CD4-positive, alpha-beta T cell treated with Interleukin-6 at 100 ng/mL for 8 hours (primary cell): Measurements from ENCODE around the gene HBQ1.
"Not testable (repeated sequence)": the region's sequence is repeated elsewhere in the genome, so short reads cannot be mapped to it uniquely, and the experiment has no call there.

Source experiments
- DNase-seq: peaks from one replicate; pipeline ENCODE4 v3.0.0-alpha.2; 2020; ENCODE audit warnings: mixed read lengths, low spot score

Gene HBQ1

GRCh38 chr16:209359-209758 lies 29.1 kb downstream of the HBQ1 start:
- DNase-seq = not testable (repeated sequence)

GRCh38 chr16:211631-212180 lies 31.4 kb downstream of the HBQ1 start:
- DNase-seq = not testable (repeated sequence)

- no peak for DNase-seq
Measured at GRCh38 chr16:212999-213398, 32.7 kb downstream of the HBQ1 start.

GRCh38 chr16:220021-220420 lies 39.8 kb downstream of the HBQ1 start:
- no peak for DNase-seq

GRCh38 chr16:228151-228851 lies 48.0 kb downstream of the HBQ1 start:
- no peak for DNase-seq

- DNase-seq = peak; percentile 79
Measured at GRCh38 chr16:228852-229730, 48.8 kb downstream of the HBQ1 start, which contains the start of gene LUC7L. Gene LUC7L (minus strand): TSS chr16:229449. CDS start chr16:229339, 110 bp downstream.

- no peak for DNase-seq
Measured at GRCh38 chr16:229731-230281, 49.5 kb downstream of the HBQ1 start.

GRCh38 chr16:230351-230750 lies 50.1 kb downstream of the HBQ1 start:
- not testable (repeated sequence) for DNase-seq
